Body of pancreas (tissue), 4 donors: ENCODE measurements around the gene STXBP3.

Experiments
- CTCF ChIP-seq, 7 experiments: fragments of 450-650 bp in 4 of 7; fragments of 200-600 bp in 3 of 7; sonication (generic) in 3 of 7; IDR thresholded peaks; one replicate each; pipeline ENCODE4 v1.5.1; 2016 to 2019; ENCODE audit warnings: antibody characterized with exemption in 7 of 7
- POLR2A ChIP-seq, 3 donors: fragments of 450-650 bp; IDR thresholded peaks; one replicate each; pipeline ENCODE4 v1.6.1; 2016; ENCODE audit warnings: antibody characterized with exemption in 3 of 3, mild to moderate bottlenecking in 2 of 3

GRCh38 chr1:108816049-108816893 is 69.8 kb downstream of the STXBP3 start:
- no peak for TF ChIP-seq CTCF (IDR thresholded peaks at IDR 0.05)
- peak in 2 of 3 donors; percentile 5 to 16 for TF ChIP-seq POLR2A (IDR thresholded peaks at IDR 0.05)
